A204.1 (cell line): ENCODE data around the gene CNPPD1.

Source experiments
- FAIRE-seq: peaks from 2 replicates; lab custom pipeline; 2012; peaks lifted over from hg19 to GRCh38; lab: Jason Lieb, UNC

The CNPPD1 gene

DNA sequence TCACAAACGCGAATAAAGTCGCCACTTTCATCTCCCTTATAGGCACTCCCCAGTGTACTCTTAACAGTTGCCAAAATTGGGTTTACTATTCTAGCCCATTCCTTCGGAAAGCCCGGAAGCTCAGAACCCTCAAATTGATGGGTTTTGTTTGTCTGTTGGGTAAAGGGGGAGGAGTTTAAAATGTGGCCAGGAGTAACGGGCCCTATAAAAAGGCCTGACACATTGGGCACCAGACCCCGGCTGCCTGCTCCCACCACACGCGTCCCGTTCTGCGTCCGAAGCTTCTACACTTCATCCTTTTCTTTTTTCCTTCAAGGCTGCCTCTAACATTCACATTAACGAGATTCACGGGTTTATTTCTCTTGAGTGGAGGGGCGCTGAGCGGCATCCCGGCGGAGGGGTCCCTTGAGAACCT is 16.9 kb downstream of the CNPPD1 start:
- FAIRE-seq, result no peak

DNA sequence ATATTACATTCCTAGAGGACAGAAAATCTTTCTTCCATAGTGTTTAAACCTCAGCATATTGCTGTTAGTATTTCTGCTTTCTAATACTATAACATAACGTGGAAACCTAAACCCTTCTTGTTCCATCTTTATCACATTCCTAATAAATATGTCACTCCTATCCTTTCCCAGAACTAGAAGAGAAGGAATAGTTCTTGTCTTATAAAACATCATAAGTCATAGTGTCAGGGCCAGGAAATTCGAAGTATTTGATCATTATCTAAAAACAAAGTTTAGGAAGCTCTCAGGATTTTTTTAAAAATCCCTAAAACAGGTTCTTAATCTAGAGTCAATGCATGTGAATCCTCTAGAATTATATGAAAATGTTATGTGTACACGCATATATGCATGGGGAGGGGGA is 18.1 kb downstream of the CNPPD1 start:
- no peak for FAIRE-seq

DNA sequence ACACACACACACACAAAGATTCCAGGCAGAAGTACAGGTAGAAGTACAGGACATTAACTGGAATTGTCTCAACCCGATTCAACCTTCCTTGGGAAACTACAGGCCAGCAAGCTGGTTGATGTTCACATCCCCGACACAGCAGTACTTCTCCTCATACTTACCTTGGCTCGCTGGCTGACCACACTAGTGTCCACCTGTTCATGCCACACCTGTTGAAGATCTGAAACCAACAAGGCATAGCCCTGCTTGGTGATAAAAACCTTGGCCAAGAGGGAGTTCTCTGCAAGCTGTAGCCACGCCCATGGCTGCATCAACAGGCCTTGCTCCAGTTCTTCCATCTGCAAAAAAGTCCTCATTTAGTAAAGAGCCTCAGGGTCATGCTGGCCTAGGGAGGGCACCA is 18.7 kb downstream of the CNPPD1 start:
- no peak for FAIRE-seq

DNA sequence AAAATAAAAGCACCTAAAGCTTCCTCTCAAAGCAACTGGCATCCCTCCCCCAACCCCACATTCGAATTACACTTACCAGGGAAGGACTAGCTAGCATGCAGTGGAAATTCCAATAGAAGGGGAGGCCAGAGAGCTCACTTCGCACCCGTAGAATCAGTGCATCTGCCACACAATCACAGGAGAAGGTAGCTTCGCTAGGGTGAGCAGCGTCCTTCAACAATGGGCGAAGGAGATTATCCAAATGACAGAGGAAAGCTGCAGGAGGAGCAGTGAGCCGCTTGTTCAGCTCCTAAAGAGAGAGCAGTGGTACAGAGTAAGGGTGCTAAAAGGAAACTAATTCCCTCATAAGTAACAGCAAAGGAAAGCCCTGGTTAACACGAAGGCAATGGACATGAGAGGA is 19.3 kb downstream of the CNPPD1 start:
- no peak for FAIRE-seq

DNA sequence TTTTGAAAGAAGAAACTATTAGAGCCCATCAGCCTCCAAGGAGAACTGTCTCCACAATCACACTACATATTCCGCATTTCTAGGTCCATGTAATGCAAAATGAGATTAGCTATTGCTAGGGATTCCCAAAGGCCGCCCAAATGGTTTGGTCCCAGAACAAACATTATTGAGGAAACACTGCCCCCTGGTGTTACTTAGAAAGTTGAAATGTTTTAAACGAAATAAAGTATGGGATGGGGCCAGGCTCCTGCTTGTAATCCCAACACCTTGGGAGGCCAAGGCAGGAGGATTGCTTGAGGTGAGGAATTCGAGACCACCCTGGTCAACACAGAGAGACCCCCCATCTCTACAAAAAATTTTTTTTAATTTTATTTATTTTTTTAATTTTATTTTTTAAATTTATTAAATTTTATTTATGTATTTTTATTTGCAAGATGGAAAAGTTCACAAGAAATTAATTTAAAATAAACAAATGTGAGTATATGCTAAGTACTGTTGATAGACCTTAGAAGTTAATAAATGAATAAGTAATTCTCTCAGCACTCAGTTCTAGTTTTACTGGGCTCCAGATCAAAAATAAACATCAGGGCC is 21.6 kb downstream of the CNPPD1 start:
- no peak for FAIRE-seq

DNA sequence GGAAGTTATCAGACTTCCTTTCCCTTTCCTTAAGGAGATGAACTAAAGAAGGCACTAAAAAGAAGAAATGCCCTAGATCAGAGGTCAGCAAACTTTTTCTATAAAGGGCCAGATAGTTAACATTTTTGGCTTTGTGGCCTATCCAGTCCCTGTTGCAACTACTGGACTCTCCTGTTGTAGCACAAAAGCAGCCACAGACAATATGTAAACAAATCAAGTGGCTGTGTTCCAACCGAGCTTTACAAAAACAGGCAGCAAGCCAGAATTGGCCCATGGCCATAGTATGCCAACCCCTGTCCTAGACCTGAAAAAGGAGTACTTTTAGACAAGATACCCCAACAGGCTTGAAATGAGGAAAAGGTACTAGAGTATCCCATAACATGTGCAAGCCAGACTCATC is 27.1 kb downstream of the CNPPD1 start:
- no peak for FAIRE-seq

DNA sequence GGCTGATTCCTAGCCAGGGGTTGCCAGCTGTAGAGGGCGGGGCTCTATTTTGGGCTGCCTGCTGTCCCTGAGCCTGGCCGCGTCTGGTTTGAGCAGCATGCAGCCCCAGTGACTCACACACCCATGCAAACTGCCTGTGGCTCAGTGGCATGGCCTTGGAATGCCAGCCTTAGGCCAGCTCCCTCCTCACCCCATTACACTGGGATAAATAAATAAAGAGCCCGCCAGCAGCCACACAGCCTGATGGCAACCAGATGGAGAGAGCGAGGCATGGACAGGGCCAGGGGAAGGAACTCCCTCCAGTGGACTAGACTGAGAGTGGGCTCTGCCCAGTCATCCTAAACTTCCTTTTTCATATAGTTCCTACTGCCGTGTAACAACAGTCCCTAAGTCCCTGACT is 34.4 kb downstream of the CNPPD1 start:
- FAIRE-seq, result no peak

DNA sequence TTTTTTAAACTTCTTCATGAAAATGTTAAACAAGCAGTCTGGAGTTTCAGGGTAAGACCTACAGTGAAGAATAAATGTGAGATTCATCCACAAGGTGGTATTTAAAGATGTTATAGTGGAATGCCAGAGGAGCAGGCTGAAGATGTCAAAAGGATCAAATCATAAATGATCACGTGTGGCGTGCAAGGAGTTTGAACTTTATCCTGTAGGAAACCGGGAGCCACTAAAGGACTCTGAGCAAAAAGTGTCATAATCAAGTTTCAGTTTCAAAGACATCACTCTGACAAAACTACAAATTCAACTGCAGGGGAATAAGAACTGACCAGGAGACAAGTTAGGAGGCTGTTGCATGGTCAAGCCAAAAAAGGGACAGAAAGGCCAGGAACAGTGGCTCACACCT is 36.0 kb downstream of the CNPPD1 start:
- FAIRE-seq, result no peak

DNA sequence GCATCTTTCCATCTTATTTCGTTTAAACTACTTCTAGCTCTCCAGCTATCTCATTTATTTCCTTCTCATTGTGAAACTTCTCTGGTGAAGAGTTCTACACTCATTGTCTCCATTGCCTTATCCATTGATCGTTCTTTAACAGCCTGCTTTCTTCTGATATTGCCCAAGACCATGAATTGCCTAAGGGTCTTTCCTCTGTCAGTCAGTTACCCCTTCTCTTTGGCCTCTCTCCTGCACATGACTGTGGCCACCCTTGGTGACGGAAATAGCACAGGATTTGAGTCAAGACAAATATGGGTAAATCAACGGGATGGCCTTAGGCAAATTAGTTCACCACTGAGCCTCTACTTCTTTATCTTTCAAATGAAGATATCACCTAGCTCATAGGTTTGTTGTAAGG is 42.7 kb downstream of the CNPPD1 start:
- no peak for FAIRE-seq

DNA sequence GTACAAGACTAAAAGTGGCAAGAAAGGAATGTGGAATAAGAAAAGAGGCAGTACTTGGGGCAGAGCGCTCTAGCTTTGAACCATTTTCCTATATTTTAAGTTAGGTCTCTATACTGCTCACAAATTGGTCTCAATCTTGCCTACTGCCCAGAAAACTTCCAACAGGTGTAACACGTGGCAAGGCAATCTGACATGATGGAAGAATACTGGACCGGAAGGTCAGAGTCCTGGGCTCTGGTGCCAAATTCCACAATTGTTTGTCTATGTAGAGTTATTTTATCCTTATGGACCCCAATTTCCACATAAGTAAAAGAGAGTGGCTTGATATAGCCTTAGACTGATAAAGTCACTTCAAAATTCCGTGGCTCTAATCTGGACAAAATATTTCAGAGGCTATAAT is 45.0 kb downstream of the CNPPD1 start:
- FAIRE-seq, result no peak

DNA sequence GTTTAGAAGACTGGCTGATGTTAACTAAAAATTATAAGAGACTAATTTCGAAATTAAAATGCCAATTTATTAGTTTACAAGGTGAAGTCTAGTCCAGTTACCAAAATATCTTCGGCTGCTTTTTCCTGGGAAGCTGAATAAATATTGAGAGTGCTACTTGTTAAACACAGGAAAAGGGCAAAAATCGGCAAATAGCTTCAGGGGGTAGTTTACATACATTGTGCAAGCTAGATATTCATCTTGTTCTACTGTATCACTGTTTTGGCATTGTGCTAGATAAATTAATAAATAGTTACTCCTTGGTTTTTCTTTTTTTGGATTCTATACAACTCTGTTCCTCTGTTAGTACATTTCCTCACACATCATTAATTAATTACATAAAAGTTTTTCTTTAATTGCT is 45.4 kb downstream of the CNPPD1 start:
- no peak for FAIRE-seq

DNA sequence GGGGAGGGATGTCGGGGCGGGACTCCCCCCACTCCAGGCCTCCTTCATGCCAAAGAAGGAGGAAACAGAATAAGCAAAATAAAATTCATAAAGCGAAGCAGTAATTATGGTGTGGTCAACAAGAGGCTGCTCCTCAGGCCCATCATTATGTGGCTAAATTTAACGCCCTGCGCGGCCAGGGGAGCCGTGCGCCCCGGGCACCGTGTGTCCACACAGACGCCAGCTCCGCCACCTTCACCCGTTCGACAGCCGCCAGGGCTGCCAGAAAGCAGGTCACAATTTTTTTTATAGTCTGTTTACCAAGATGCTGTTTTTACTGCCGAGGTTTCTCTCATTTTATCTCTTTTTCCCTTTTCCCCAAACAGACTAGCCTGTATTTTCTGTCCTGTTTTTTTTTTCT is 47.1 kb downstream of the CNPPD1 start:
- FAIRE-seq, result no peak

DNA sequence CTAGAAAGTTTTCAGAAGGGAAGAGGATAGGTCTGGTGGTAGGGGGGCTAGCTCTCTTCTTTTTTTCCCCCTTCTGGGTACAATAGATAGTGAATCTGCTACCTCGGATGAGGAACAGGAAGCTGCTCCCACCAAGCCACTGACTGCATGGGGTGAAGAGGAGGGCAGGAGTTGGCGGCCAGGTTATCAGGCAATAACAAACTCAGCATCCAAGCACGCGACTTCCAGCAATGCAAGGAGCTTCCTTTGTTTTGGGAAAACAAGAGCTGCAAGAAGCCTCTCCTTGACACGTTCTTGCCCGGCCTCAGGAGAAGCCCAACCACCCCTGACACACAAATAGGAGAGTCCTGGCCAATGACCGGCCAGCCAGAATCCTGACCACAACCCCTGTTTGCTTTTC is 48.3 kb downstream of the CNPPD1 start:
- no peak for FAIRE-seq

DNA sequence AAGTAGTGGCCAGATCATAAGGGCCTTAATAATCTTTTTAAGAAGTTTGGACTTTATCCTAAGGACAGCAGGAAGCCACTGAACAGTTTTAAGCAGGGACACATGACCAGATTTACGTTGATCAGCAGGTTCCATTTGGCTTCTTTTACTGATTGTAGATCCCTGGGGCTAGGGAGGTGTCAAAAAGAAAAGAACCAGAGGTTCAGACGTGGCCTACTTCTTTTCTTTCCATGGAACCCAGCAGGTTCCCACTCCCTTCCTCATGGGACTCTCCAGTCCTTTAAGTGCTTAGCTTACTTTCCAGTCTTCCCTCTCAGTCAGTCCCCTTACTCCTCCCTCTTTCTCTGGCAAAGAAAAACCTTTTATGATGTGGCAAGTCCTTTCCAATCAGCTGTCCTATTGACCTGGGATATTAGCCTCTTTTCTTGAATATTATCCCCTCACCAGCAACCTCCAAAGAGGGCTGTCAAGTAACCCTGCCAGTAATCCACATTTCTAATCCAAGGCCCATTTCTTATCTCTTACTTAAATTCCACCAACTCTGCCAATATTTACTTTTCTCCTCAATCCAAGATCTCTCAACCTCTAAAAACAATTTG is 49.6 kb downstream of the CNPPD1 start:
- no peak for FAIRE-seq

DNA sequence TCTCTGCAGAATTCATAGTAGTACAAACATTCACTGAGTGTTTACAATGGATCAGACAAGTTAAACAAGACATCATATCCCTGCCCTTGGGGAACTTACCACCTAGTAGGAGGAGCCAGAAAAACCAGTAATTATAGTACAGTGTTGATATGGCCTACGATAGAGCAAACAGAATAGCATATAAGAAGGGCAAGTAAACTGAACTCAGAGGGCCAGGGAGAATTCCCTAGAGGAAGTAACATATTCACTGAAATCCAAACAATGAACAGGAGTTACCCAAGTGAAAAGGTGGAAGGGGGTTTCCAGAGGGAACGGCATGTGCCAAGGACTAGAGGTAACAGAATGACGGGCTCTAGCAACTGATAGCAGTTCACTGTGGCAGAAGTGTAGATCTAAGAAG is 50.2 kb downstream of the CNPPD1 start:
- FAIRE-seq, result no peak

DNA sequence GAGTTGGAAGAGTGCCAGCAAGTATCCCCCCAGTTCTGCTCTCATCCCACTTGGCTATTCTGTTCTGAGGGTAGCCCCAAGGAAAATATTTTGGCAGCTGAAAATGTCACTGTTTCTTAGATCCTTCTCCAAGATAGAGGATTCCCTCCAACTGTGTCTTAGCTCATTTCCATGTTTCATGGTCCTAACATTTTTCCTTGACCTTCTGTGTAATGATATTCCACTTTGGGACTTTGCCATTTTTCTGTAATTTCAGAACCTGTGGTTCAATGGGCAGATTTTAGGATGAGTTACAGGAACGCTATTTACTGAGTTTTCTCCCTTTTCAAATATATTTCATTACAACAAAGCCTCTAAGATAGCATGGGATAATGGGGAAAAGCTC is 50.8 kb downstream of the CNPPD1 start:
- no peak for FAIRE-seq

DNA sequence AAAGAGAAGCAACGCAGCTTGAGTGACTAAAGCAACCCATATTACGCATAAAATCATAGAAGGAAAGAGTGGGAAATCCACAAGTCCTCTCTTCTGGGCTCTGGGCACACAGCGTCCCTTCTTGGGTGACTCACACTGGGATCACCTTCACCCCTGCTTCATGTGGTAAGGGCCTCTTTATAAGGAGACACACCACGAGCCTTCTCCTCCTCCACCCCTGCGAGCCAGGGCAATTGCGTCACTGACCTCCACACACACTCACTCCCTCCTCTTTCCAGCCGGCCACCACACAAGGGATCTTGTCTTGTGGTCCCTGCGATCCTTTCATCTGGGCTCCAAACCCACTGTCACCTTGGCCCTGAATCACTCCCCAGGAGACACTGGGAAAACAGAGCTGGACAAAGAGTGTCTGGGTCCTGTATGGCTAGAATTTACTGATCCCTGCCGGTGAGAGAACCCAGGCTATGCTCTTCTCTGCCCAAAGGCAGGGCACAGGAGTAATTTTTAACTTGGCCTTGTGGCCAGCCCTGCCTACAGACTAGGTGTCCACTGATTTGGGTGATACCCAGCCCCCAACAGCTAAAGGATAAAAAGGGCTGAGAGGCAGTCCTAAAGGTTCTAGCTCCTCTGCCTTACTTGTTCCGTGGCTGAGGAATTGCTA is 51.4 kb downstream of the CNPPD1 start:
- FAIRE-seq, result no peak

DNA sequence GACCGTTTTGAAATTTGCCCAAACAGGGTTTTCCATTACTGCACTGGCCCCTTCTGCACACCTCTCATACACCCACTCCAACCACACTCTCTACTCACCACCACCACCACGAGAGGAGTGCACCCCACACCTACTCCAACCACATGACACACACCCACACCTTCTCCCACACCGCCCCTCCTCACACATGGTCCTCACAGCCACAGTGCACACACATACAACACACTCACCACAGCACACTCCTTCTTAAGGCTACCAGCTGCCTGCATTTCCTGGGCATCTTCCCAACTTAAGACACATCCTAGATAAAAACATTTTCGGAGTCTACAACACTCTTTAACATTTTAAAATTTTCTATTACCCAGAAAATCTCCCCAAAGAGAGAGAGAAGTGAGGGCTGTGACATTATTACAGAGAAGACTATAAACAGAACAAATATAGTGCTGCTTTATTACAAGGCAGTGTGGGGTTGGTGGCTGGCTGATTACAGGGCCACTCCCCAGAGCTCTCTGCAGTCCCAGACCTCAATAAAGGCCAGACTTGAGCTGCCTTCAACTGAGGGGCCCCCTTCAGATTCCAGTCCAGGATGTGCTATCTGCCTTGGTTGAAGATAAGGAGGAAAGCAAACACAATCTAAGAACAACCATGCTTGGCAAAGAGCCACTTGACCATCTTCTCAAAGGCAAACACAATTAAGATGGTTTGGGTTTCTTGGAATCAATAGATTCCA is 52.2 kb downstream of the CNPPD1 start:
- FAIRE-seq, result no peak

DNA sequence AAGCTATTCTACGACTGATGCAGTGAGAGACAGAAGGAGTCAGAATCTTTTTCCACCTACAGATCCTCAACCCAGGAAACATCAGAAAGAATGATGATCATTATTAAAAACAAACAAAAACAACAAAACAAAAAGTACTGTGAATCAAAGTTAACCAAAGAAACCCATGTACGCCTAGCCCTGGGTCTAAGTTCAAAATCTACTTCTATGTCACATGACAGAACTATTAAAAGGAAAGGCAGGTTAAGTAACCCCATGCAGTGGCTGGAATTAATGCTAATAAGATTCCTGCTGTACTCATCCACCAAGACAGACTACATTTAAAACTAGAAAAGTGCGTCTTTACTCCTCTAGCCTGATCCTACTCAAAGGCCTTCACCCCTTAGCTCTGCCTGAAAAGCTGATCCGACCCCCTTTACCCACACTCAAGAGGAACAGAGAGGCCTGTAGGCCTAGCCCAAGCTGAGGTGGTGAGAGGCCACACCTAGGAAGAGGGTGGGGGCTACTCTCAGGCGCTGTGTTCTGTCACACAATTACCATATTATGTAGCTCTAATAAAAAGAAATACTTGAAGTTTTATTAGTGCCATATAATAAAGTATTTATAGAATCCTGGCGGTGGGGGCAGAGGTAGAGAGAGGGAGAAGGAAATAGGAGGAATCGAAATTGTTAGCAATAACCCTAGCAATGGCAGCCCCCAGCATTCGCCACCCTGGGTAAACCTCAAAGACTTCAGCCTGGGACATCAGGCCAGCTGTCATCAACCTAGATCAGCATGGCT is 53.2 kb downstream of the CNPPD1 start:
- no peak for FAIRE-seq

DNA sequence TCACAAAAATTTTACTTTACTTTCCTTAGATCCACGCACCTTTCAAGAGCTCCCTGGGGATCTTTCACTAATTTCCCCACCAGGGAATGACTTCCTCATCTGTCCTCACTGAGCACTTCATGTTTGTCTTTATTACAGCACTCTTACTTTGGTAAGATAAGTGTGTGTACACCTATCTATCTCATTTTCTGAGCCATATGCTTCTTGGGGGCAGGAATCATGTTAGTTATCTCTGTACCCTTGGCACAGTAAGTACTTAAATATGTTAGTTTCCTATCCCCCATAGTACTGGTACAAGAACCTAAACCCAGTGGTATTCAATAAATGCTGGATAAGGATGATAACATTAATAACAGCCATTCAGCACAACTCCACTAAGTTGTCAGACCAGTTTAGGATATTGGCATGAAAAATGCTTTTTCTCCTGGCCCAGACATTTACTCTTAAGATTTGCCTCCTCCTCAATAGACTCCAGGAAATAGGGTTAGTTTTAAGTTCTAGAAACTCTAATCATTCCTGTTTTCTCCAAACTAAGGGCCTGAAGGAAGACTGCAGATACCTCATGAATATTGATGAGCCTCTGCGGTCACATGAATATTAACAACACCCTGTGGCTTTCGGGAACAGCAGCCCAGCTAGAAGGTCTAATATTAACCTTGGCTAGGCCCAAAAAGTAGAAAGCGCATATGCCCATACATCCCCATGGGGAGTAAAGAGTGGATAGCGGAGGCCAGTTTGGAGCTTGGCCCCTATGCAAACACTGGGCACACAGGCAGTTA is 54.3 kb downstream of the CNPPD1 start:
- FAIRE-seq, result no peak
